GM12801 (cell line): ENCODE data around the gene TXNRD2.

ENCODE experiments used
- TF ChIP-seq, protein P1 (sequence below): IDR thresholded peaks from one replicate; pipeline ENCODE4 v1.5.1; 2011; ENCODE audit warnings: control low read depth; ENCODE audit not compliant: insufficient read length; ENCODE audit errors: extremely low read depth

TXNRD2 gene

DNA sequence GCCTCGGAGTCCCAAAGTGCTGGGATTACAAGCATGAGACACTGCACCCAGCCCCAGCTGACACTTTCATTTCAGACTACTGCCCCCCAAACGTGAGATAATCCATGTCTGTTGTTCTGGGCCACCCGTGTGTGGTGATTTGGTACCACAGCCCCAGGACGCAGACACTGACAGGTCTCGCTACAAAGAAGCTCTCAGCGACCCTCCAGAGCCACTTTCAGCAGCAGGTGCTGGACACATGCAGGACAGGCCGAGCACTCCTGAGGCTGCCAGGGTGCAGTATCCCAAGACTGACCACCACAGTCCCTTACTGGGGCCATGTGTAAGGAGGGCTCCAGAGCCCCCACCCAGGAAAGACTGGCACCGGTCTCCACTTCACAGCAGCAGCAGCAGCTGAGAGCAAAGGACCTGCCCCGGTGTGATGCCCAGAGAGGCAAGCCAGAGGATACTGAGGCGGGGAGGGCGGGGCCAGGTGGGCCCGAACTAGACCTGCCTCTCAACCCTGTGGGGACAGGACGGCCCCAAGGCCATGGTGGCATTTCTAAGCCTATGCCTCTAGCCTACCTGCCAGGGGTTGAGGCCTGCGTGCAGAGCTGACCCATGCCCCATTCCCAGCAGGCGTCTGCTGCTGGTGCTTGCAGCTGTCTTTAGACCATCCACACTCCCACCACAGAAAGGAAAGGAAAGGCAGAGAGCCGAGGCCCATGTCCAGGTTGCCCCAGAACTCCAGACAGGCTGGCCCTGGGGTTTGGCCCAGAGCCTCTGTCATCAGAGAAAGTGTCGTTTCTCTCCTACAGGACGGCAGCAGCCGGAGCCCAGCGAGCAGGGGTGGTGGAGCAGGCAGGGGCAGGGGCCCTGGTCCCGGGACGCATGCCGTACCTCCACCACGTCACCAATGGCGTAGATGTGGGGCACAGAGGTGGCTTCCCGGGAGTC, 58.9 kb downstream of the TXNRD2 start:
- TF ChIP-seq, protein P1, sequence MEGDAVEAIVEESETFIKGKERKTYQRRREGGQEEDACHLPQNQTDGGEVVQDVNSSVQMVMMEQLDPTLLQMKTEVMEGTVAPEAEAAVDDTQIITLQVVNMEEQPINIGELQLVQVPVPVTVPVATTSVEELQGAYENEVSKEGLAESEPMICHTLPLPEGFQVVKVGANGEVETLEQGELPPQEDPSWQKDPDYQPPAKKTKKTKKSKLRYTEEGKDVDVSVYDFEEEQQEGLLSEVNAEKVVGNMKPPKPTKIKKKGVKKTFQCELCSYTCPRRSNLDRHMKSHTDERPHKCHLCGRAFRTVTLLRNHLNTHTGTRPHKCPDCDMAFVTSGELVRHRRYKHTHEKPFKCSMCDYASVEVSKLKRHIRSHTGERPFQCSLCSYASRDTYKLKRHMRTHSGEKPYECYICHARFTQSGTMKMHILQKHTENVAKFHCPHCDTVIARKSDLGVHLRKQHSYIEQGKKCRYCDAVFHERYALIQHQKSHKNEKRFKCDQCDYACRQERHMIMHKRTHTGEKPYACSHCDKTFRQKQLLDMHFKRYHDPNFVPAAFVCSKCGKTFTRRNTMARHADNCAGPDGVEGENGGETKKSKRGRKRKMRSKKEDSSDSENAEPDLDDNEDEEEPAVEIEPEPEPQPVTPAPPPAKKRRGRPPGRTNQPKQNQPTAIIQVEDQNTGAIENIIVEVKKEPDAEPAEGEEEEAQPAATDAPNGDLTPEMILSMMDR: no peak

DNA sequence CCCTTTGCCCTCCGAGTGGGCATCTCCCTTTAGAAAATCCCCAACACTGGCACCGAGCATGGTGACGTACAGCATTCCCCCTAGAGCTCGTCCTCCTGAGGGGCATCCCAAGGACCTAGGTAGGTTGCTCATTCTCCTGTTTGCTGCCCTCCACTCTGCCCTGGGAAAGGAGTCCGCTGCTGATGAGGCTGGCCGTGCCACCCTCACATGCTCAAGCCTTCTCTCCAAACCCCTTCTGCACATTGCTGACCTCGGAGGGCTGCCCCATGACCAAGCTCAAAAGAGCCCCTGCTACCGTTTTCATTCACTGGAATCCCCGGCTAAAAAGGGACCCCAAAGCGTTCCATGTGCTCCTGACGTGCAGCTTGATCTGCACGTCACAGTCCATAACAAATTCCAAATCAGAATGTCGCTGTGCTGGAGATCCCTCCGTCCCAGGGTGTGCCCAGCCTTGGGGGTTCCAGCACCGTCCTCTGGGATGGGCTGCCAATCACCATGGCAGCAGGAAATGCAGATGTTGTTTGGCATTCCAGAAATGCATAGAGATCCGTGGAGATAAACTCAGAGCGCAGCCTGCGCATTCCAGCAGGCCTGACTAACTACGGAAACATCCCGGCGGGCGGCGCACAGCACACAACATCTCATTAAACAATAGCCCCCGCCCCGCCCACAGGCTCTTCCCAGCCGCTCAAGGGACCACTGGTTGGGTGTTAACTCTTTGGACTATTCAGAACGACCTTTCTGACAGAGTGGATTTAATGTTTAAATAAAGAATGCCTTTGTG, 60.6 kb downstream of the TXNRD2 start:
- TF ChIP-seq, protein P1: no peak

DNA sequence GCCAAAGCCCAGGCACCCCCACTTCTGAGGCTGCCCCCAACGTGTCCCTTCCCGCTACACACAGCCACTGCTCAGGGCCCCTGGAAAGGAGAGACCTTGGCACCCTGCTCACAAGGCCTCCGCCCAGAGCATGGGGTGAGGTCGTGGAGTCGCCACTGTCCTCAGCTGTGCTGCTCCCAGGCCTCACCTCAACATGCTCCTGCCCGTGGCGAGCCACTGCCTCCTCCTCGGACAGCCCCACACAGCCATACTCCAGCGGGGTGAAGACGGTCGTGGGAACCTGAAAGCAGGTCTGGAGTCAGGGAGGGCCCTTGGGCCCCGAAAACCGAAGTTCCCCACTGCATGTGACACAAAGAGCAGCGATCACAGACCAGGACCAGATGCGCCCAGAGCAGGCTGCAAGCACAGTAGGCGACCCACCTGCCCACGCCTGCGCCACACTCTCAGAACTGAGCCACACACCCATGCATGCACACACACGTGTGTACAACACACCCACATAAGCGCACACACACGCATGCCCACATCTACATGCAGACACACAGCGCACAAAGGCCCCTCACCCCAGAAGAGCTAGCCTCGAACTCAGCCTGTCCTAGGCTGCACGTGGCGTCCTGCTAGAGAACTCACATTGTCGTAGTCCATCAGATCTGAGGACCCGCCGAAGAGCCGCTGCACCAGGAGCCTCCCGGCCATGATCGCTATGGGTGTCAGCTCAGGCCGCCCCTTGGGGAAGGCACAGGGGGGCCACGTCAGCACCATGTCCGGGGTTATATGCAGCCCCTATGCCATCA, 61.4 kb downstream of the TXNRD2 start:
- TF ChIP-seq, protein P1: no peak

DNA sequence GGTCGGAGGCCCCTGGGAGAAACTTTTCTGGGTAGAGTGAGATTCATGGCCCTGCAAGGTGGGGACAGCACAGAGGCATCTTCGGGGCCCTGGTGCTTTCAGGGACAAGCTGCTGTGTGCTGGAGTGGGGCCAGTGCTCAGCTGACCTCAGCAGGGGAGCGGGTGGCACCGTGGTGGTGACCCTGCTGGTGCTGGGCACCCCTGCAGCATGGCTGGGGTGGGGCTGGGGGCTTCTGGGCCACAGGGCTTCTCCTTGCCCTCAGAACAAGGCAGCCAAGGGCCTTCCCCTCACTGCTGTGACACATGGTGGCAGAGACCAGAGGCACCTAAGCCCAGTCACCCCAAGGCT, 62.0 kb downstream of the TXNRD2 start:
- TF ChIP-seq, protein P1: no peak

DNA sequence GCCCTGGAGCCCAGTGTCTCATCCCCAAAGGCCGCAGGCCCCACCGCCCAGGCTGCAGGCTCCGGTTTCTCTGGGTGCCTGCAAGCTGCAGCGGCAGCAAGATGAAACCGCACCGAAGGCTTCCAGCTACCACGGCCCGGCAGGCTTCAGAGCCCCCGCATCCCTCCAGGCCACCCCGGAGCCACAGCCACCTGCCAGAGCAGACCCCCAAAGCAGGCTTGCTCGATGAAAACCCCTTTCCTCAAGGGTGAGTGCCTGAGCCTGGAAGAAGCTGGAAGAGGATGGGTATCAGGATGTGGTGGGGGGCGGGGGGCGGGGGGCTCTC, 62.4 kb downstream of the TXNRD2 start:
- TF ChIP-seq, protein P1: no peak

DNA sequence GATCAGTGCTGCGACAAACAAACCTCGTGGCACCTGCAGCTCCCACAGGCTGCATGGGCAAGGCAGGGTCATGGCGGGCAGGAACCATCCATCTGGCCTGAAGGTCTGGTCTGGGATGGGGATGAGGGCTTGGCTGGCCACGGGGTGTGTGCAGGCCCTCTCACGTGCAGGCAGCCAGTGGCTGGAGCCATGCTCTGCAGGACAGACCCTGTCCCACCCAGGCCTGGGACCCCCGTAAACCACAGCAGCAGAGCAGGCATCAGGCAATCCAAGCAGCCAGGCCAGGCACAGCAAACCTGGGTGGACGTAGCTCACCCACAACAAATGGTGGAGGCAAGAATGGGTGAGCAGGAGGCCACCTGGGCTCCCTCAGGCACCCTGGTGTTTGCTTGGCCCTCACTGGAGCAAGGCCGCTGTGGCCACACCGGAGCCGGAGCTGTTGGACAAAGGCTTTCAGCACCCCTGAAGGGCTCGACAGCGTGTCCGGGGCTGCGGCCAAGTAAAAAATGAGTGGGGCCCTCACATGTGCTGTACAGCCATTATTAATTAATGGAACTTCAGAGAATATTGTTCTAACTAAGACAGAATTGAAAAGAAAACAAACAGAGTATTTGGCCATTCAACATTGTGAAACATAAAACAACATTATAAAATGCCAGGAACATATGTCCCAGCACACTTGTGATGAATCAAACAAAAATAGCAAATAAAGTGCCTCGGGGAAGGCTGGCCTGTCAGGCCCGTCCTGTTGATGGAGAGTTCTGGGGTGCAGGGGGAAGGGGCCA, 63.0 kb downstream of the TXNRD2 start:
- TF ChIP-seq, protein P1: no peak
